OCI-LY7 (cell line): ENCODE data around the gene ELFN1.

ENCODE experiments used
- CTCF ChIP-seq: fragments of 200-600 bp; sonication (generic); conservative IDR thresholded peaks from 2 replicates; pipeline ENCODE4 v1.5.1; 2014; ENCODE audit warnings: mild to moderate bottlenecking, antibody characterized with exemption, low read length, moderate library complexity, mixed read lengths
- EZH2phosphoT487 ChIP-seq: fragments of 200-600 bp; sonication (generic); IDR thresholded peaks from 2 replicates; pipeline ENCODE4 v1.6.1; 2018; ENCODE audit warnings: low read depth, borderline replicate concordance, mild to moderate bottlenecking, mixed run types, antibody characterized with exemption, low read length, moderate library complexity, mixed read lengths

GRCh38 chr7:1767524-1767923 is 97.4 kb downstream of the ELFN1 start:
- no peak for TF ChIP-seq EZH2phosphoT487
- TF ChIP-seq CTCF: peak; percentile 62
